OCI-LY7 (cell line): ENCODE results near the gene BICD1. TPM values are rescaled to one million over a fixed set of nuclear protein-coding genes. Genes with fewer than 3 reads are reported as not detected.

Experiments used
- BruUV-seq: library from RNA; stranded (reverse); fragments of 400-500 nt; replicated peaks from 2 replicates; lab custom pipeline; 2021; lab: Mats Ljungman, UMichigan
- CTCF ChIA-PET: fragments of 300-600 bp; sonication (Branson Sonifier 250); formaldehyde crosslinking; loops from one replicate; lab custom pipeline; 2022; ENCODE audit warnings: antibody characterized with exemption; ENCODE audit not compliant: unreplicated experiment; lab: Charles Lee
- POLR2A ChIA-PET: fragments of 300-600 bp; sonication (Branson Sonifier 250); formaldehyde crosslinking; loops from one replicate; lab custom pipeline; 2022; ENCODE audit warnings: antibody characterized with exemption; lab: Charles Lee
- DNase-seq: peaks from one replicate; pipeline ENCODE4 v3.0.0-alpha.2; 2015; ENCODE audit warnings: low spot score
- H2AFZ ChIP-seq: fragments of 200-600 bp; sonication (generic), shearing (Covaris generic); 2 replicates; pipeline ENCODE4 v1.6.1; 2014; ENCODE audit warnings: mild to moderate bottlenecking, antibody characterized with exemption, low read length, moderate library complexity
- H3K27ac ChIP-seq: fragments of 200-600 bp; sonication (generic); 2 replicates; pipeline ENCODE4 v1.5.1; 2014; ENCODE audit warnings: mixed run types, low read depth, mild to moderate bottlenecking, moderate library complexity, low read length, inconsistent platforms; ENCODE audit not compliant: poor library complexity, severe bottlenecking
- H3K36me3 ChIP-seq: fragments of 200-600 bp; sonication (generic); 2 replicates; pipeline ENCODE4 v1.6.1; 2014; ENCODE audit warnings: mild to moderate bottlenecking, antibody characterized with exemption, low read length, moderate library complexity, mixed read lengths; ENCODE audit not compliant: insufficient read depth
- H3K4me1 ChIP-seq: fragments of 200-600 bp; sonication (generic); 2 replicates; pipeline ENCODE4 v1.5.1; 2014; ENCODE audit warnings: mild to moderate bottlenecking, low read length; ENCODE audit not compliant: insufficient read depth, poor library complexity, severe bottlenecking
- H3K4me2 ChIP-seq: fragments of 200-600 bp; sonication (generic); 2 replicates; pipeline ENCODE4 v1.6.1; 2014; ENCODE audit warnings: mild to moderate bottlenecking, low read length
- H3K4me3 ChIP-seq: fragments of 200-600 bp; sonication (generic); 2 replicates; pipeline ENCODE4 v1.5.1; 2014; ENCODE audit warnings: mild to moderate bottlenecking, low read depth, low read length; ENCODE audit not compliant: poor library complexity, severe bottlenecking
- H3K79me2 ChIP-seq: fragments of 200-600 bp; sonication (generic); 2 replicates; pipeline ENCODE4 v1.6.1; 2016; ENCODE audit warnings: low read depth, mild to moderate bottlenecking, low read length, moderate library complexity, mixed read lengths; ENCODE audit not compliant: insufficient read depth
- H3K9me2 ChIP-seq: fragments of 200-600 bp; sonication (generic); 2 replicates; pipeline ENCODE4 v1.6.1; 2016; ENCODE audit warnings: mild to moderate bottlenecking, low read length, mixed read lengths; ENCODE audit not compliant: insufficient read depth
- H3K9me3 ChIP-seq: fragments of 200-600 bp; sonication (generic); 2 replicates; pipeline ENCODE4 v1.6.1; 2014; ENCODE audit warnings: mild to moderate bottlenecking, mixed run types, low read length, mixed read lengths
- H4K20me1 ChIP-seq: fragments of 200-600 bp; sonication (generic); 2 replicates; pipeline ENCODE4 v1.6.1; 2014; ENCODE audit warnings: mild to moderate bottlenecking, antibody characterized with exemption, low read length, moderate library complexity, mixed read lengths; ENCODE audit not compliant: insufficient read depth
- CTCF ChIP-seq: fragments of 200-600 bp; sonication (generic); conservative IDR thresholded peaks from 2 replicates; pipeline ENCODE4 v1.5.1; 2014; ENCODE audit warnings: mild to moderate bottlenecking, antibody characterized with exemption, low read length, moderate library complexity, mixed read lengths
- EZH2phosphoT487 ChIP-seq: fragments of 200-600 bp; sonication (generic); IDR thresholded peaks from 2 replicates; pipeline ENCODE4 v1.6.1; 2018; ENCODE audit warnings: low read depth, borderline replicate concordance, mild to moderate bottlenecking, mixed run types, antibody characterized with exemption, low read length, moderate library complexity, mixed read lengths
- intact Hi-C: fragments of 100-400 bp; cut with micrococcal nuclease; formaldehyde crosslinking; loops from one replicate; pipeline ENCODE4 v1.10.0; 2022; ENCODE audit not compliant: unreplicated experiment
- total RNA-seq, 2 experiments: library from RNA; depleted of rRNA in 1 of 2; stranded (reverse); fragments of >200 nt in 1 of 2; shearing (Covaris generic) in 1 of 2; gene quantifications; 2 replicates each; pipeline ENCODE4 v1.2.3, GENCODE V29; 2014 to 2022

The BICD1 gene
- total RNA-seq, 2 experiments from 2014 or later = 42.9 to 88.2 TPM

DNA sequence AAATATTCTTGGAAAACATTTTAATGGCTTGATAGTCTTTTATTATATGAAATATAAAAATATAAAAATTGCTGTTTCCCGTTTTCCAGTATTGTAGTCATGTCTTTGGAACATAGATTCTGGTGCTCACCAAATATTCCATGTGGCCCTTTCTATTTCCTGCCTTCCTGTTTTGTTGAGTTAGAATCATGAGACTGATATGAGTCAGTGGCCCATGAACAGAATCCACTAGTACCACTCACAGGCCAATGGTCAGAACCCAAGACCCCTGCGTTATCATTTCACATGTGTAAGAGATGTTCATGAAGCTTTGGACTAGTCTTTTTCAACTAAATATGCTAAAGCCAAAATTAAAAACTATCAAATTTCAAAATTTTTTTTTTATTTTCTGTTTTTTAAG, 56.9 kb downstream of the BICD1 start:
- H3K79me2 ChIP-seq = peaks cover 17% of the 10 kb centered on the region; the same call in 1 of the 2 replicates
- H3K4me2 ChIP-seq = no peak overlapping the region
- no peak overlapping the region for H3K4me3 ChIP-seq
- H3K27ac ChIP-seq = no peak overlapping the region
- TF ChIP-seq EZH2phosphoT487 (no peak), CTCF (no peak)
- no peaks in the 10 kb centered on the region for H3K9me3 ChIP-seq
- ChIA-PET CTCF (interaction anchor here (0.6 kb wide), 1 partner anchor 17 kb away, joined by 4 read pairs; no protein-coding TSS in a partner anchor), POLR2A (interaction anchor here (0.6 kb wide), 2 partner anchors 214 to 620 kb away, joined by 3 read pairs; no protein-coding TSS in a partner anchor)
- H2AFZ ChIP-seq = no peak overlapping the region
- BruUV-seq = no TSS peak
- peaks cover 46% of the 10 kb centered on the region for H3K36me3 ChIP-seq
- no peaks in the 10 kb centered on the region for H3K4me1 ChIP-seq
- H3K9me2 ChIP-seq = no peaks in the 10 kb centered on the region
- H4K20me1 ChIP-seq = no peaks in the 10 kb centered on the region
- DNase-seq = no peak
- intact Hi-C loops = no loop called here

DNA sequence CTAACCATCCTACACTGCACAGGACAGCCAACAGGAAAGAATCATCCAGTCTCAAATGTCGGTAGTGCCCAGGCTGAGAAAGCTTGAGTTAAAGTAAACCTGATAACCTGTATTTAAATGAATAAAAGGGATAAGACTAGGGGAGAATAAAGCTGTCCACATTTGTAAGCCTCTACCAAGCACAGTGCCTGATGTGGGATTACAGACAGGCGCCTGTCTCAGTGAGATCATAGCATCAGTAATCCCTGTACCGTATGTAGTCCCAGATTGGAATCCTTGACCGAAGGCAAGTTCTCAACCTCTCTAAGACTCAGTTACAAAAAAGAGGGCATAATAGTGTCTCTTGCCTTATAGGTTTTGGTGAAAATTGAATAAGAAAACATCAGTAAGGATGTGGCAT, 59.9 kb downstream of the BICD1 start:
- POLR2A ChIA-PET = interaction anchor here (0.6 to 1.0 kb wide), 5 partner anchors 16 to 253 kb away, joined by 3 to 5 read pairs (median 4); no protein-coding TSS in a partner anchor
- no TSS peak for BruUV-seq

More for the DNA sequence above, 59.9 kb downstream of the BICD1 start:
- TF ChIP-seq CTCF (no peak), EZH2phosphoT487 (no peak)
- H3K27ac ChIP-seq = no peak overlapping the region
- peaks cover 25% of the 10 kb centered on the region for H3K36me3 ChIP-seq
- H3K4me1 ChIP-seq = peaks cover 16% of the 10 kb centered on the region
- no peaks in the 10 kb centered on the region for H3K9me3 ChIP-seq
- no peak overlapping the region for H3K4me3 ChIP-seq
- H4K20me1 ChIP-seq = no peaks in the 10 kb centered on the region
- intact Hi-C loops = no loop called here
- CTCF ChIA-PET = no interaction called here
- no peak overlapping the region for H2AFZ ChIP-seq
- DNase-seq = no peak
- no peak overlapping the region for H3K4me2 ChIP-seq
- H3K79me2 ChIP-seq = peaks cover 24% of the 10 kb centered on the region; the same call in 1 of the 2 replicates
- no peaks in the 10 kb centered on the region for H3K9me2 ChIP-seq
